Glomerular visceral epithelial cell (primary cell): ENCODE measurements around the gene SV2B.

Experiments used
- DNase-seq: peaks from one replicate; pipeline ENCODE4 v3.0.0-alpha.2; 2016; ENCODE audit errors: extremely low spot score

The SV2B gene

GRCh38 chr15:91136386-91136923 lies 36.4 kb downstream of the SV2B start:
- DNase-seq = no peak

DNA sequence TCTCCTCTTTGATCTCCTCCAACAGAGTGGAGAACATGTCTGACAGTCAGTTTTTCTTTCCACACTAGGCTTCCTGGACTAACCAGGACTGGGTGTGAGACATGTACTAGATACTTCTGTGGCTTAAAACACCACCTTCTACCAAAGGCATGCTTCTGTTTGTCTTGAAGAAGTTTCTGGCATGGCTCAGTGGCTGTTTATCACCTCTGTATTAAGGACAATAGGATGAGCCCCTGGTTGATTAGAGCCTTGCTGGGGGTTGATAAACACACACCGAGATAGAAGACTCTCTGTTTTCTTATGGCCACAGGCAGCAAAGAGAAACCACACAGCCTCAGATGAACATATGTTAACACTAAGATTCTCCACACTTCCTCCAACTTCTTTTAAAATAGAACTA lies 40.5 kb downstream of the SV2B start:
- DNase-seq = no peak

GRCh38 chr15:91141097-91141496 lies 41.0 kb downstream of the SV2B start:
- DNase-seq = no peak

GRCh38 chr15:91142106-91142744 lies 42.2 kb downstream of the SV2B start:
- DNase-seq = no peak

DNA sequence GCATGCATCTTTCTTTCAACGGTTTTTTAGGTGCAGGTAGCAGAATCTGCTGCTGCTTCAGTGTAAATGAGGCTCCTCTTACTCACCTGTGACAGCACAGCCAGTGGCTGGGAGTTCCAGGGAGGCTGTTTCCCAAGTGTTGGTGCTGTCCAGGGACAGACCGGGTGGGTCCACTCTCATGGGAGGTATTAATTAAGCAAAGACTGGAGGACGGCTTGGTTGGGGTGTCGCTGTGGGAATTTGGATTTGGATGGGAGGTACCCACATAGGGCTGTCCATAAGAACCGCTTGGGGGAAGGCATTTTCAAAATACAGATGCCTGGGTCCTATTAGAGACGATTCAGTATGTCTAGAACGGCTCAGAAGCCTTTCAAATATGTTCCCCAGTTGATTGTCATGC lies 42.9 kb downstream of the SV2B start:
- no peak for DNase-seq

GRCh38 chr15:91146728-91147127 lies 46.7 kb downstream of the SV2B start:
- DNase-seq = no peak

DNA sequence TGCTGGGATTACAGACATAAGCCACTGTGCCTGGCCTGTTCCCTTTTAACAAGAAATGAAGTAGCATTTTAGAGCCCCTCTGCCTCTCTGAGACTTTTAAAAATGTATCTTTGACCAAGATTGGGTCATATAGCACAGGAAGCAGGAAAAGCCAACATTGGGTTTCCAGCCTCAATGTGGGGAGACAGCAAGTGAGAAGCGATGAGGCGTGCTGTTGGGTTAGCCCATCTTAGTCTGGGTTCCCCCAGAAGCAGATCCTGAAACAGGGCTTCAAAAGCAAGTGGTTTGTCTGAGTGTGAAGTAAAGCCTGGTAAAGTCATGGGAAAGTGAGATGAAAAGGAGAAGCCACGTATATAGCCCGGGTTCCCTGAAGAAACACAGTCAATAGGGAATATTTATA lies 48.2 kb downstream of the SV2B start:
- DNase-seq = no peak

DNA sequence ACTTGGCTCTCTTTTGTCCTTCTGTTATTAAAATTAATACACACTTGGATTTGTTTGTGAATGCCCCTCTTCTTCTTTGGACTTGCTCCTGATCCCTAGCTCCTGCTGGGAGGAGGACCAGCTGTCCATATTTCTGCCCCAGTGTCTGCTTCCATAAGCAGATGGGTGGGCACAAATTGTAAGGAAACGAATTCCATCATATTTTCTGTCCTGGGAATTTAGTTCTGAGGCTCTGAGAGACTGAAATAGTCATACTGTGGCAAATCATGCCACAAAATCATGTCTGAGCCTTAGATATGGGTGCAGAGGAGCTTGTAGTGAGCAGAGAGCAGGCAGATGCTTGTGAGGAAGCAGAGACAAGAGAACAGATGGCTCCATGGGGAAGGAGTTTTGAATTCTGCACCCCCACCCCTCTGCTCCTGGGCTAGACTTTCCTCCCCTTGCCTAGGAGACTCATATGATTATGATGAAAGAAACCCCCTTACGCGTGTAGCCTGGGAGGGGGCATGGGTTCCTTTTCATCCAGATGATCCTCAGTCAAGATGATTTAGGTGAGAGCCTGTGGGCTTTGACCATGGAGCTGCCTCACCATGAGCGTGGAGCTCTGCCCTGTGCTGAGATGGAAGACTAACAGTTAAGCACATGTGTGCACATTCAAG lies 50.6 kb downstream of the SV2B start:
- no peak for DNase-seq

DNA sequence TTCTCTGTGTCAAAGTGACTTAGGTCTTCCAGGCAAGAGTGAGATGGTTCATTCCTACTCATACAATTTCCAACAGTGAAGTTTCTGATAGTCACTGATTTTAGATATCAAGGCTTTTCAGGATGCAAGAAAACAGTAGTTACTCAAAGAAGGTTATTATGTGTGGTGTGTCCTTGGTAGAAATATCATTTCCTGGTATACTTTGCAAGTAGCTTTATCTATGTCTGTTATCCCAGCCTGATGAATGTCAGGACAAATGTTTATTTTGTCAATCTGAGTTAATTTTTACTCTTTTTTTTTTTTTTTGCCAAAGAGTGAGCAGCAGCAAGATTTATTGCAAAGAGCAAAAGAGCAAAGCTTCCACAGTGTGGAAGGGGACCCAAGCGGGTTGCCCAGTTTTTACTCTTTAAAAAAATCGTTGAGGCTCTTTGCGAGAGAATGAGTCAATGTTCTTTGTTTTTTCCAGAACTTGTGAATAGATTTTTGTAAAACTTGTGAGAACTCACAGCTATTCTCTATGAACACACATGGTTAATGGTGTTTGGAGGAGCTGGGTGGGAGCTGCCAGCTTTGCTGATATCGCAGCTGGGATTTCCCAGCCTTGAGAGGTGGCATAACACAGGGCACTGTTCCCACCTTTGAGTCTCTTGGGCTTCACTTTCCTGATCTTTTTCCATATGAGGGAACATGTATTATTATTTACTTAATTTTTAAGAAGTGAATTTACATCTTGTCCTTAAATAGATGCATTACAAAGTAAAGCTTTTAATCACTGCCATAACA lies 51.9 kb downstream of the SV2B start:
- no peak for DNase-seq

- no peak for DNase-seq
Measured at GRCh38 chr15:91152896-91153581, 53.0 kb downstream of the SV2B start.

DNA sequence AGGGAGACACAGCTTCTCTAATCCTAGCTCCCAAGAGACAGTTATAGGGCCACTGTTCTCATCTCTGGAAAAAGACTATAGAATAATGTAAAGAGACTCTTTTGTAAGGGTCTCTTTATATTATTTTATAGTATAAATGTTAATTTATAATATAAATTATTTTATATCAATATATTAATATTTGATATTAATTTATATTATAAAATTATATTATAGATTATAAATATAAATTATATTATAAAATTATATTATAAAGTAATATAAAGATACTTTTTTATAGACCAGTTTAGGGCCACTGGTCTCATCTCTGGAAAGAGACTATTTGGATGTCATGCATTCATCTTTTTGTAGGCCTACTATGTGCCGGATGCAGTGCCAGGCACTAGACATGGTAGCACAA lies 53.9 kb downstream of the SV2B start:
- no peak for DNase-seq

- DNase-seq = no peak
Measured at GRCh38 chr15:91156175-91156726, 56.2 kb downstream of the SV2B start.

GRCh38 chr15:91158415-91159394 lies 58.6 kb downstream of the SV2B start:
- DNase-seq = no peak

DNA sequence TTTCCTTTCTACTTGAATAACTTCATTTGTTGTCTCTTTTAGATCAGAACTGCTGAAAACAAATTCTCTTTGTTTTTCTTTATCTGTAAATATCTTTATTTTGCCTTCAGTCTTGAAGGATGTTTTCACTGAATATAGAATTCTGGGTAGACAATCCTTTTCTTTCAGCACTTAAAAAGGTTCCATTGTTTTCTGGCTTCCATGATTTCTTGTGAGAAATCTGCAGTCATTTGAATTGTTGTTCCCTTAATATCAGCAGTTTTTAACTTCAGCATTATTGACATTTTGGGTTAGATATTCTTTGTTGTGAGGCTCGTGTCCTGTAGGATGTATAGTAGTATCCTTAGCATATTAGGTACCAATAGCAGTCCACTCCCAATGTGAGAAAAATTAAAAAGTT lies 65.8 kb downstream of the SV2B start:
- no peak for DNase-seq

DNA sequence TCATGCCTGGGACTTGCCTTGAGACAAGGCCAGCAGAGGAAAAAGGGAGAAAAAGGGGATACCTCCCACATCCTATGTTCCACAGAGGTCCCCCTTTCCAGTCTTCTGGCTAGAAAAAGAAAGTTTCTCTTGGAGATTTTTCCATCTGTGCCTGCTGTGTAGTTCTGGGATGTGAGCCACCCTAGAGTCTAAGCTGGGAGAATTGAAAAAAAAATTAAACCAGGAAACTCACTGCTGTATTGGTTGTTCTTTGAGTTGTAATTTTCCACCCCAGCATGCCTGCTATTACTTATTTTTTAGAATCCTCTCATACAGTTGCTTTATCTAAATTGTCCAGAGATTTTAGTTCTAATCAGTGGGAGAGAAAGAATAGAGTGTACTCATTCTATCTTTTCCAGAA lies 68.4 kb downstream of the SV2B start:
- DNase-seq = no peak

GRCh38 chr15:91171334-91171733 lies 71.3 kb downstream of the SV2B start:
- no peak for DNase-seq

GRCh38 chr15:91182101-91182500 lies 82.0 kb downstream of the SV2B start:
- no peak for DNase-seq

- no peak for DNase-seq
Measured at GRCh38 chr15:91183596-91183995, 83.5 kb downstream of the SV2B start.

- DNase-seq = no peak
Measured at GRCh38 chr15:91184441-91184840, 84.4 kb downstream of the SV2B start.

DNA sequence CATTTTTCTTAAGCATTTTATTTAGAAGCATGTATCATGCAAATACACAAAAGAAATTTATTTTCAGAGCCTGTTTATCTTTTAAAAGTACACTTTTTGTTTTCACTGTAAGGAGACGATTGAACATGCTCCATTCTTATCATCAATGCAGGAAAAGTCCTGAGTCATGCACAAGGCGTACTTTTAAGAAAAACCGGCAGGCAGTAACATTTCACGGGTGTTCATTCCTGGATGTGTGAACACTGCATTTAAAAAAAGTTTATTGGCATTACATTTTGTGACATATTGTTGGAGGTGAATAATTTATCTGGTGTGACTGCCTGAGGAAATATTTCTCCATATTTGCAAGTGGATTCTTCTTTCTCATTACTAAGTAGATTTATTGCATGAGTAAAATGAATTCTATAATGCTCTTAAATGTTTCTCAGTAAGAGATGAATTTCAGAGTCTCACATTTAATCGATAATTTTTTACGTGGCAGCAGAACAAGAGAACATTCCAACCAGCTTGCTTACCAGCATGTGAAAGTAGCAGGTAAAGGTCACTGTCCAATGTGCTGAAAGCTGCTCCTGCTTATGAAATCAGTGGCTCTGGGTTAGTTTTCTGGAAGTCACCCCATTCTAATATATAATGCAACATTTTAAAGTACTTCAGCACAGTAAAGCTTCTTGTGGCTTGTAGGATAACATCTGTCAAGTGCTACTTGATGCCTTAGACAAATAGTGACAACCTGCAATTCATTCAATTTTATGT lies 87.0 kb downstream of the SV2B start:
- DNase-seq = peak; percentile 3
